Measurements from ENCODE around the gene NOSTRIN.

DNA sequence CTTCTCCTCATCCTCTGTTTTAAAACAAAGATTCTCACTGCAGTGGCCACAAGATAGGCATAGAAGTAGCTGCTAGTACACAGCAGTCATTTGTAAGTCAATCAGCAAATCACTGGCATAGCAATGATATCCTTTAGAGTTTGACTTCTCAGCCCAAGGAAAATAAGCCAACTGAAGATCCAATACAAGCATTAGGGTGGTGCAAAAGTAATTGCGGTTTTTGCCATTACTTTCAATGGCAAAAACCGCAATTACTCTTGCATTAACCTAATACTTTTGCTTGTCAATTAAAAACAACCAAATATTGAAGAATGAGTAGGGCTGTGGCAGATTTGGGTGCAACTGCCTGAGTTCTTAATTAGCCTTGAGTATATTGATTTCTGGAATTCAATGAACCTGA is 101.5 kb downstream of the NOSTRIN start:
- TF ChIP-seq, protein P1, sequence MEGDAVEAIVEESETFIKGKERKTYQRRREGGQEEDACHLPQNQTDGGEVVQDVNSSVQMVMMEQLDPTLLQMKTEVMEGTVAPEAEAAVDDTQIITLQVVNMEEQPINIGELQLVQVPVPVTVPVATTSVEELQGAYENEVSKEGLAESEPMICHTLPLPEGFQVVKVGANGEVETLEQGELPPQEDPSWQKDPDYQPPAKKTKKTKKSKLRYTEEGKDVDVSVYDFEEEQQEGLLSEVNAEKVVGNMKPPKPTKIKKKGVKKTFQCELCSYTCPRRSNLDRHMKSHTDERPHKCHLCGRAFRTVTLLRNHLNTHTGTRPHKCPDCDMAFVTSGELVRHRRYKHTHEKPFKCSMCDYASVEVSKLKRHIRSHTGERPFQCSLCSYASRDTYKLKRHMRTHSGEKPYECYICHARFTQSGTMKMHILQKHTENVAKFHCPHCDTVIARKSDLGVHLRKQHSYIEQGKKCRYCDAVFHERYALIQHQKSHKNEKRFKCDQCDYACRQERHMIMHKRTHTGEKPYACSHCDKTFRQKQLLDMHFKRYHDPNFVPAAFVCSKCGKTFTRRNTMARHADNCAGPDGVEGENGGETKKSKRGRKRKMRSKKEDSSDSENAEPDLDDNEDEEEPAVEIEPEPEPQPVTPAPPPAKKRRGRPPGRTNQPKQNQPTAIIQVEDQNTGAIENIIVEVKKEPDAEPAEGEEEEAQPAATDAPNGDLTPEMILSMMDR (IDR thresholded peaks at IDR 0.05) = no peak
- no peak for TF ChIP-seq POLR2A (IDR thresholded peaks at IDR 0.05)
